Adrenal gland (tissue), 5 donors: ENCODE data around the gene NHSL2.

ENCODE experiments used
- POLR2A ChIP-seq, 2 donors: fragments of 450-650 bp; IDR thresholded peaks; one replicate each; pipeline ENCODE4 v1.6.1; 2017; ENCODE audit warnings: antibody characterized with exemption in 2 of 2, mild to moderate bottlenecking in 2 of 2, moderate library complexity in 1 of 2
- TF ChIP-seq, protein P1 (sequence below), 6 experiments: fragments of 450-650 bp in 4 of 6; fragments of 200-600 bp in 2 of 6; sonication (generic) in 1 of 6; IDR thresholded peaks; 1 replicate in 5 of 6; 2 replicates in 1 of 6; pipeline versions ENCODE4 v1.5.1 to v1.8.0; 2016 to 2021; ENCODE audit warnings: antibody characterized with exemption in 6 of 6, mild to moderate bottlenecking in 2 of 6, moderate library complexity in 1 of 6
- donor health status: DM: no; HTN: no; CAD: no.

DNA sequence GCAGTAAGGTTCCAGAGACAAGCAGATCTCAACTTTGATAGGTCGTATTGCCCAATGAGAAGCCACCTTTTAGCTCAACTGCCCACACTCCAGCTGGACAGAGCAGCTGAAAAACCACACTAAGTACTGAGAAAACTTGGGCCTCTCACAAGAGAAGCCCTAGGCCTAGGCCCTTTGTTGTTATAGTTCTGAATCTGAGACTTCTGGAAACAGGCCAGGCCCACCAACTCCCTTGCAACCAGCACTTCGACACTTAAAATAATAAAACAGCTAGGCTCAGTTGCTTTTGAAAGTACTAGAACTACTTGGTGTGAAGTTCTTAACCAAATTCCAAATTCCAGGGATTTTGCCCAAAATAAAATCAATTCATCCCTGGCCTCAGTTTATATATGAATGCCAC, 234.5 kb downstream of the NHSL2 start:
- TF ChIP-seq, protein P1, sequence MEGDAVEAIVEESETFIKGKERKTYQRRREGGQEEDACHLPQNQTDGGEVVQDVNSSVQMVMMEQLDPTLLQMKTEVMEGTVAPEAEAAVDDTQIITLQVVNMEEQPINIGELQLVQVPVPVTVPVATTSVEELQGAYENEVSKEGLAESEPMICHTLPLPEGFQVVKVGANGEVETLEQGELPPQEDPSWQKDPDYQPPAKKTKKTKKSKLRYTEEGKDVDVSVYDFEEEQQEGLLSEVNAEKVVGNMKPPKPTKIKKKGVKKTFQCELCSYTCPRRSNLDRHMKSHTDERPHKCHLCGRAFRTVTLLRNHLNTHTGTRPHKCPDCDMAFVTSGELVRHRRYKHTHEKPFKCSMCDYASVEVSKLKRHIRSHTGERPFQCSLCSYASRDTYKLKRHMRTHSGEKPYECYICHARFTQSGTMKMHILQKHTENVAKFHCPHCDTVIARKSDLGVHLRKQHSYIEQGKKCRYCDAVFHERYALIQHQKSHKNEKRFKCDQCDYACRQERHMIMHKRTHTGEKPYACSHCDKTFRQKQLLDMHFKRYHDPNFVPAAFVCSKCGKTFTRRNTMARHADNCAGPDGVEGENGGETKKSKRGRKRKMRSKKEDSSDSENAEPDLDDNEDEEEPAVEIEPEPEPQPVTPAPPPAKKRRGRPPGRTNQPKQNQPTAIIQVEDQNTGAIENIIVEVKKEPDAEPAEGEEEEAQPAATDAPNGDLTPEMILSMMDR (IDR thresholded peaks at IDR 0.05) = no peak
- no peak for TF ChIP-seq POLR2A (IDR thresholded peaks at IDR 0.05)
